ENCODE results near the gene PHF20. TPM values are rescaled to one million over a fixed set of nuclear protein-coding genes. Genes with fewer than 3 reads are reported as not detected.

Gene PHF20
- total and polyA plus RNA-seq, 2 donors (not counting 3 experiments of a cell fraction or from before 2014, with no cell fraction given): 25.0 to 45.8 TPM

DNA sequence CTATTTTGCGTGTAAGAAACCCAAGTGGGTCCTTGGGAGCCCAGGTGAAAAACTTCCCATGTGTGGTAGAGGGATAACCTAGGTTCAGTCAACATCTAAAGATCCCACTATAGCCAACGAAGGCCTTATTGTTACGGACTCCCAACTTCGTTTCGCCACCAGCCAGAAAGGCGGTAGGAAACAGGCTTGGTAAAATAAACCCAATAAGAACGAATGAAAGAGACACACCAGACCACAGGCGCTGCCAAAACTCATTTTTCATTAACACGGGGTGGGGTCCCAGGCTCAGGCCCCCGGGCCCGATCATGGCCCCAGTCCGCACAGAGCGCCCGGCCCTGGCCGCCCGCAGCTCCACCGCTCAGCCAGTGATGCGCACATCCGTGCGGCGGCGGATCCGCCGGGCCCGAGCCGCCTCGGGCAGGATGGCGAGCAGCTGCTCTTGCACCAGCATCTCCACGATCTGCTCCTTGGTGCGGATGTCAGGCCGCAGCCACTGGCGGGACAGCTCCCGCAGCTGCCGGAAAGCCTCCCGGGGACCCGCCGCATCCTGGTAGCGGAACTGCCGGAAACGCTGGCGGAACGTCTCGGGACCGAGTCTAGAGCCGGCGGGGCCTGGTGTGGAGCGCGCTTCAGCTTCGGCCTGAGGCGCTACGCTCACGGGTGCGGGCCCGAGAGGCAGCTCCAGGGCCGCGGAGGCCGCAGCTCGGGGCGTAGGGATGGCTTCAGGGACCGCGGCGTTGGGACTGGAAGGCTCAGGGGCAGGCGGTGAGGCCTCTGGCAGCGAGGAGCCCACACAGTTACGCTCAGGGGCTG, 181.8 kb downstream of the PHF20 start:
- TSS peak; percentile 66 for BruUV-seq (replicated peaks)
- DNase-seq (ENCODE audit: low read depth, low spot score) (peak; percentile 72), FAIRE-seq (peak; percentile 66)
- CTCF ChIA-PET: interaction anchor here (0.6 to 3.9 kb wide), 37 partner anchors 8 to 352 kb away, joined by 3 to 38 read pairs (median 4); partner anchors contain the start of genes PHF20, RBM39 and ROMO1
- H2AFZ ChIP-seq (ENCODE audit: low read depth, low read length): peak overlapping the region; percentile 26
- no peaks in the 10 kb centered on the region for H3K9me1 ChIP-seq (replicated peaks; ENCODE audit: control insufficient read depth, extremely low read depth, insufficient read depth, low read length)
- peak overlapping the region; percentile 31 to 93 (median 75) for H3K4me3 ChIP-seq (replicated peaks in 1 of 3; ENCODE audit: insufficient read depth in 1 of 3, low read depth in 1 of 3, low read length in 3 of 3)
- H3K27me3 ChIP-seq (ENCODE audit: control insufficient read depth in 2 of 2, insufficient read depth in 2 of 2, low read length in 2 of 2): no peaks in the 10 kb centered on the region
- POLR2A ChIA-PET: interaction anchor here (0.6 to 1.5 kb wide), 8 partner anchors 11 to 539 kb away, joined by 3 to 6 read pairs (median 4); partner anchors contain the start of genes PHF20 and RBM39
- H3K9me3 ChIP-seq (replicated peaks; ENCODE audit: control insufficient read depth, insufficient read depth, low read length): no peaks in the 10 kb centered on the region
- H3K36me3 ChIP-seq (ENCODE audit: control insufficient read depth in 2 of 2, extremely low read depth in 1 of 2, insufficient read depth in 2 of 2, low read length in 2 of 2): no peaks in the 10 kb centered on the region
- no peaks in the 10 kb centered on the region for H4K20me1 ChIP-seq (replicated peaks; ENCODE audit: control insufficient read depth, extremely low read depth, insufficient read depth, low read length)
- peak overlapping the region; percentile 97 for H3K9ac ChIP-seq (replicated peaks; ENCODE audit: extremely low read depth, insufficient read depth, low read length)
- H3K4me2 ChIP-seq (ENCODE audit: insufficient read depth, low read length): peak overlapping the region; percentile 92
- TF ChIP-seq, protein P1, sequence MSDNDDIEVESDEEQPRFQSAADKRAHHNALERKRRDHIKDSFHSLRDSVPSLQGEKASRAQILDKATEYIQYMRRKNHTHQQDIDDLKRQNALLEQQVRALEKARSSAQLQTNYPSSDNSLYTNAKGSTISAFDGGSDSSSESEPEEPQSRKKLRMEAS (IDR thresholded peaks at IDR 0.05; ENCODE audit: insufficient read depth, insufficient read length): no peak
- TF ChIP-seq EZH2 (IDR thresholded peaks at IDR 0.05; ENCODE audit: borderline replicate concordance, low read depth, low read length, severe bottlenecking) (no peak), POLR2AphosphoS5 (IDR thresholded peaks at IDR 0.05; ENCODE audit: insufficient read depth, low read depth, low read length) (no peak), GATA2 (IDR thresholded peaks at IDR 0.05; ENCODE audit: insufficient read depth, insufficient read length, low read depth, low read length) (no peak), FOS (IDR thresholded peaks at IDR 0.05; ENCODE audit: borderline replicate concordance, insufficient read depth, low read length) (no peak), JUN (IDR thresholded peaks at IDR 0.05; ENCODE audit: borderline replicate concordance, insufficient read depth, insufficient read length, low read depth) (no peak), POLR2A (IDR thresholded peaks at IDR 0.05; ENCODE audit: low read depth, low read length) (no peak), MYC (IDR thresholded peaks at IDR 0.05; ENCODE audit: low read depth, low read length) (no peak), CTCF (IDR thresholded peaks at IDR 0.05; ENCODE audit: extremely low read depth in 1 of 2, insufficient read depth in 1 of 2, low read depth in 1 of 2, low read length in 2 of 2) (no peak)
- H3K27ac ChIP-seq (ENCODE audit: insufficient read depth, low read depth, low read length): peak overlapping the region; percentile 94
- dilution Hi-C loops (cut with MboI; ENCODE audit: extremely low pct_ligation_motif_present, low sequenced_read_pairs): no loop called here
- intact Hi-C loops (cut with micrococcal nuclease): loop anchor here (1.0 to 5.0 kb wide), 4 partner anchors 111 to 336 kb away; partner anchors contain the start of genes RBM39 and SPAG4
- H3K79me2 ChIP-seq (ENCODE audit: control insufficient read depth, insufficient read depth, low read length): peaks cover 20% of the 10 kb centered on the region
- peaks cover 17% of the 10 kb centered on the region for H3K4me1 ChIP-seq (ENCODE audit: control insufficient read depth, extremely low read depth, insufficient read depth, low read length)
